ENCODE measurements around the gene ZSWIM4. TPM values are rescaled to one million over a fixed set of nuclear protein-coding genes. Genes with fewer than 3 reads are reported as not detected.

The ZSWIM4 gene
- total and polyA plus RNA-seq, 8 donors = 5.5 to 14.3 (median 7.7) TPM

DNA sequence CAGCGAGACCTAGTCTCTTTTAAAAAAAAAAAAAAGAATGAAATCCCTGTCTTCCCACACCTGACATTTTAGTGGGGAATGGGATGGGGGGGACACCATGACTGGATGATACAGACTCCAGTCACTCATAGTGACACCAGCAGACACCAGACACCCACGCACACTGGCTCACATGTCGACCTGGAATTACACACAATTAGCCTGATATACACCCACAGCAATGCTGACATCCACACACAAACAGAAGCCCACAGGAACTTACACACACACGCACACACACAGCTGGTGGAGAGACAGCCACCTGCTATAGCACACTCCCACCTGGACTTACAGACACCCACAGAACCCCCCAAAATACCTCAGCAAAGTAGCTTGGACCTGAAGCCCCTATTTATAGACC, 73.4 kb downstream of the ZSWIM4 start:
- TF ChIP-seq, protein P1, sequence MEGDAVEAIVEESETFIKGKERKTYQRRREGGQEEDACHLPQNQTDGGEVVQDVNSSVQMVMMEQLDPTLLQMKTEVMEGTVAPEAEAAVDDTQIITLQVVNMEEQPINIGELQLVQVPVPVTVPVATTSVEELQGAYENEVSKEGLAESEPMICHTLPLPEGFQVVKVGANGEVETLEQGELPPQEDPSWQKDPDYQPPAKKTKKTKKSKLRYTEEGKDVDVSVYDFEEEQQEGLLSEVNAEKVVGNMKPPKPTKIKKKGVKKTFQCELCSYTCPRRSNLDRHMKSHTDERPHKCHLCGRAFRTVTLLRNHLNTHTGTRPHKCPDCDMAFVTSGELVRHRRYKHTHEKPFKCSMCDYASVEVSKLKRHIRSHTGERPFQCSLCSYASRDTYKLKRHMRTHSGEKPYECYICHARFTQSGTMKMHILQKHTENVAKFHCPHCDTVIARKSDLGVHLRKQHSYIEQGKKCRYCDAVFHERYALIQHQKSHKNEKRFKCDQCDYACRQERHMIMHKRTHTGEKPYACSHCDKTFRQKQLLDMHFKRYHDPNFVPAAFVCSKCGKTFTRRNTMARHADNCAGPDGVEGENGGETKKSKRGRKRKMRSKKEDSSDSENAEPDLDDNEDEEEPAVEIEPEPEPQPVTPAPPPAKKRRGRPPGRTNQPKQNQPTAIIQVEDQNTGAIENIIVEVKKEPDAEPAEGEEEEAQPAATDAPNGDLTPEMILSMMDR (IDR thresholded peaks at IDR 0.05) = no peak
- peaks cover 0 to 29% of the 10 kb centered on the region in 2 donors for H3K27me3 ChIP-seq
- H3K4me3 ChIP-seq = no peak overlapping the region
- no peak for ATAC-seq
- peaks cover 6 to 37% of the 10 kb centered on the region in 2 donors for H3K4me1 ChIP-seq
- no peaks in the 10 kb centered on the region for H3K36me3 ChIP-seq
- intact Hi-C loops (cut with DNase I) = loop anchor here (10.0 kb wide), 2 partner anchors 94 to 274 kb away; partner anchors contain the start of gene C19orf53 (in 1 of the 2)
- no peak overlapping the region for H3K27ac ChIP-seq
- H3K9me3 ChIP-seq = no peaks in the 10 kb centered on the region
- no peak for DNase-seq

DNA sequence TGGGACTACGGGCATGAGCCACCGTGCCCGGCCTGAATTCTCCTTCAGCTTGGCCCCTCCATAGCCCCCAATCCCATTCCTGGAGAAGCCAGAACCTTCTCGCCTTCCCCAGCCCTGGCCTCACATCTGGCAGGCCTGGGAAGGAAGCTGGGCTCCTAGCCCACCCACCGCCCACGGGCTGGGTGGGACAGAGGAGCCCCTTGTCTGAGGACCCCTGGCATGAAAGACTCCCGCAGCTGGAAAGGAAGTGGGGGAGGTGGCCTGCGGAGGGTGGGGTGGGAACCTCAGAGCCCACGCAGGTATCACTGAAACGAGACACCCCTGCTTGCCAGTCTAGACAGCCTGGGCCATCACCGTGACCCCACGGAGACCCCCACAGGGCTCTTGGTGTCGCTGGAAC, 74.0 kb downstream of the ZSWIM4 start:
- ATAC-seq (no peak), DNase-seq (no peak)
- Histone ChIP-seq H3K9me3 (no peaks in the 10 kb centered on the region), H3K4me3 (no peak overlapping the region), H3K27ac (no peak overlapping the region), H3K4me1 (peaks cover 6 to 31% of the 10 kb centered on the region in 2 donors), H3K36me3 (no peaks in the 10 kb centered on the region), H3K27me3 (peaks cover 0 to 22% of the 10 kb centered on the region in 2 donors)
- intact Hi-C loops (cut with DNase I) = loop anchor here (10.0 kb wide), 2 partner anchors 94 to 274 kb away; partner anchors contain the start of gene C19orf53 (in 1 of the 2)
- TF ChIP-seq, protein P1 (IDR thresholded peaks at IDR 0.05) = no peak

DNA sequence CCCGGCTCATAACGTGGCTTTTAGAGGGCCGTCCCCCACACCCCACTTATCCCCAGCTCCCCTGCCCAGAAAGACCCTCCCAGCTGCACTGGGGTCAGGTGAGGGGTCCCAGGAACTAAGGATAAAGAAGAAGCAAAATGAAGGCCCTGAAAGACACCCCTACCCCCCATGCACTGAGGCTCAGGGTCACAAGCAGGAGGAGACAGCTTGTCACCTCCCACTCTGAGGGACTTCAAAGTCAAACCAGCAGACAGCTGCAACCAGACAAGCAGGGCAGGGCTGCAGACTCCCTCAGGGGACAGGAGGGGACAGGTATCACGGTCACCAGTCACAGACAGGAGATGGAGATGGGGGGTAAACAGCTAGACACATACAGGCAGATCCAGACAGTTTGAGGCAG, 75.6 kb downstream of the ZSWIM4 start:
- Histone ChIP-seq H3K36me3 (no peaks in the 10 kb centered on the region), H3K27ac (no peak overlapping the region), H3K9me3 (no peaks in the 10 kb centered on the region), H3K27me3 (peaks cover 0 to 8% of the 10 kb centered on the region in 2 donors), H3K4me1 (peaks cover 6 to 18% of the 10 kb centered on the region in 2 donors), H3K4me3 (no peak overlapping the region)
- TF ChIP-seq, protein P1 (IDR thresholded peaks at IDR 0.05) = no peak
- intact Hi-C loops (cut with DNase I) = no loop called here
- ATAC-seq = no peak
- no peak for DNase-seq

DNA sequence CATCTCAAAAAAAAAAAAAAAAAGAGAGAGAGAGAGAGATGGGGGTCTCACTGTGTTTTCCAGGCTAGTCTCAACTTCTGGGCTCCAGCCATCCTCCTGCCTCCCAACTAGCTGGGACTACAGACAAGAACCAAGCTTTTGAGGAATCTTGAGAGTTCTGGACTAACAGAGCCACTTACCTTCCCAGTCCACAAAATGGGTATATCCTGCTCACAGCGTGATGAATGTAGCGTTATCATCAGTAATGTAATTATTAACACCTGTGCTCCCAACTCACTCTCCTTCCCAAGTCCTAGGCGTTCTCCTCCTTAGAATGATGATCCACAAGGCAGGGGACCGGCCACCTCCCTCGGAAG, 77.1 kb downstream of the ZSWIM4 start:
- intact Hi-C loops (cut with DNase I) = no loop called here
- Histone ChIP-seq H3K27ac (no peak overlapping the region), H3K9me3 (no peaks in the 10 kb centered on the region), H3K4me3 (peak overlapping the region; percentile 19 to 36), H3K4me1 (peaks cover 0 to 11% of the 10 kb centered on the region in 2 donors), H3K36me3 (no peaks in the 10 kb centered on the region), H3K27me3 (no peaks in the 10 kb centered on the region)
- TF ChIP-seq, protein P1 (IDR thresholded peaks at IDR 0.05) = no peak
- ATAC-seq = no peak
- no peak for DNase-seq

DNA sequence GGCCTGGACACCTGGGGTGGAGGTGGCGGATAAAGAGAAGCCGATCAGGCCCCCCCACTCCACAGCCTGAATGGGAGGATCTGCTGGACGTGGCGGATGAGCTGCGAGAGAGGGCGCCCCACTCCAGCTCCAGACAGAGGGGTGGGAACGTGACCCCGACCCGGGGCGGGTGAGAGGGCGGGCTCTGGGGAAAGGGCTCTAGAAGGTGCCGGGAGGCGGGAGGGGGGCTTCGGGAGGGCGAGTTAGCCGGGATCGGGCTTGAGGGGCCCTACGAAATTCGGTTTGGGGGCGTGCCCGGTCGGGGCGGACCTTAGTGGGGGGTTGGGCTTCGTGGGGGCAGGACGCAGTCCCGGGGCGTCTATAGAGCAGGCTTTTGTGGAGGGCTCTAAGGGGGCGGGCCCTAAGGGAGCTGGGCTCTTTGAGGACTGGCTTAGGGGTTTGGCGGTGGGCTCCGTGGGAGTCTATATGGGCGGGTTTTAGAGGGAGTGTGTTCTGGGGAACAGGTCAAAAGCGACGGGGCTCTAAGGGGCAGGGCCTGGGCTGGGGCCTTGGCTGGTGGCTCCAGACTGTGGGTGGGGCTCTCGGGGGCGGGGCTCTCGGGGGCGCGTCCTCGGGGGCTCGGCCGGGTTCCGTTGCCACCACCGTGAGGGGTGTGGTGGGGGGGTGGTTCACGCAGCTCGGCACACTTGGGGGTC, 77.6 kb downstream of the ZSWIM4 start:
- TF ChIP-seq, protein P1 (IDR thresholded peaks at IDR 0.05) = no peak
- H3K27me3 ChIP-seq = no peaks in the 10 kb centered on the region
- intact Hi-C loops (cut with DNase I) = no loop called here

More for the DNA sequence above, 77.6 kb downstream of the ZSWIM4 start:
- peaks cover 0 to 11% of the 10 kb centered on the region in 2 donors for H3K4me1 ChIP-seq
- H3K36me3 ChIP-seq = no peaks in the 10 kb centered on the region
- no peaks in the 10 kb centered on the region for H3K9me3 ChIP-seq
- no peak overlapping the region for H3K27ac ChIP-seq
- ATAC-seq (peak; percentile 68), DNase-seq (peak in 1 of 4 donors; percentile 83)
- peak overlapping the region; percentile 19 to 36 for H3K4me3 ChIP-seq

Measured in left lung (tissue), 10 donors.